Thyroid gland (tissue), 4 donors: ENCODE data around the gene UBL7.

Experiments used
- POLR2A ChIP-seq, 2 donors: fragments of 450-650 bp; IDR thresholded peaks; one replicate each; pipeline ENCODE4 v1.6.1; 2017; ENCODE audit warnings: antibody characterized with exemption in 2 of 2, mild to moderate bottlenecking in 2 of 2, moderate library complexity in 1 of 2
- TF ChIP-seq, protein P1 (sequence below), 6 experiments: fragments of 200-600 bp in 3 of 6; fragments of 450-650 bp in 3 of 6; sonication (generic) in 3 of 6; IDR thresholded peaks; one replicate each; pipeline ENCODE4 v1.5.1; 2016 to 2019; ENCODE audit warnings: antibody characterized with exemption in 6 of 6, mild to moderate bottlenecking in 2 of 6, inconsistent platforms in 1 of 6, moderate library complexity in 1 of 6

DNA sequence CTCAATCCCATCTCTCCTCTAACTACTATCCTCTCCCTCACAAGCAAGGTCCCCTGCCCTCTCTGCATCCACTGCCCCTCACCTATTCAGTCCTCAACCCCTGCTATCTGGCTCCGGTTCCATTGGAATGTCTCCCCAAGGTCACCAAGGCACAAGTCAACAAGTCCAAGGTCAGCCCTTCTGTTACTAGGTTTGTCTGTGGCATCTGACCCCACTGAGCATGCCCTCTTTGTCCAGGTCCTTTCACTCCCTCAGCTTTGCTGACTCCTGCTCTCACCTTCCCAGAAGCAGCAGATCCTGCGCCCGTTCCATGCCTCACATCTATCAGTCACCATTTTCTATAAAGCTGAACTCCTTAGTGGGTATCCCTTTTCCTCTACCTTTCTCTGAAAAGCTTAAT lies 18.9 kb downstream of the UBL7 start:
- TF ChIP-seq, protein P1, sequence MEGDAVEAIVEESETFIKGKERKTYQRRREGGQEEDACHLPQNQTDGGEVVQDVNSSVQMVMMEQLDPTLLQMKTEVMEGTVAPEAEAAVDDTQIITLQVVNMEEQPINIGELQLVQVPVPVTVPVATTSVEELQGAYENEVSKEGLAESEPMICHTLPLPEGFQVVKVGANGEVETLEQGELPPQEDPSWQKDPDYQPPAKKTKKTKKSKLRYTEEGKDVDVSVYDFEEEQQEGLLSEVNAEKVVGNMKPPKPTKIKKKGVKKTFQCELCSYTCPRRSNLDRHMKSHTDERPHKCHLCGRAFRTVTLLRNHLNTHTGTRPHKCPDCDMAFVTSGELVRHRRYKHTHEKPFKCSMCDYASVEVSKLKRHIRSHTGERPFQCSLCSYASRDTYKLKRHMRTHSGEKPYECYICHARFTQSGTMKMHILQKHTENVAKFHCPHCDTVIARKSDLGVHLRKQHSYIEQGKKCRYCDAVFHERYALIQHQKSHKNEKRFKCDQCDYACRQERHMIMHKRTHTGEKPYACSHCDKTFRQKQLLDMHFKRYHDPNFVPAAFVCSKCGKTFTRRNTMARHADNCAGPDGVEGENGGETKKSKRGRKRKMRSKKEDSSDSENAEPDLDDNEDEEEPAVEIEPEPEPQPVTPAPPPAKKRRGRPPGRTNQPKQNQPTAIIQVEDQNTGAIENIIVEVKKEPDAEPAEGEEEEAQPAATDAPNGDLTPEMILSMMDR (IDR thresholded peaks at IDR 0.05), result no peak
- no peak for TF ChIP-seq POLR2A (IDR thresholded peaks at IDR 0.05)
